Karpas-422 (cell line): ENCODE data around the gene SNTA1. TPM values are rescaled to one million over a fixed set of nuclear protein-coding genes. Genes with fewer than 3 reads are reported as not detected.
"Not testable (repeated sequence)": the region's sequence is repeated elsewhere in the genome, so short reads cannot be mapped to it uniquely, and the experiment has no call there.

Source experiments
- DNase-seq: peaks from one replicate; pipeline ENCODE4 v3.0.0-alpha.2; 2015
- H2AFZ ChIP-seq: fragments of 200-600 bp; sonication (generic); 2 replicates; pipeline ENCODE4 v1.6.1; 2014; ENCODE audit warnings: antibody characterized with exemption, low read length, mixed read lengths
- H3K27ac ChIP-seq: fragments of 200-600 bp; sonication (generic); 2 replicates; pipeline ENCODE4 v1.5.1; 2014; ENCODE audit warnings: mild to moderate bottlenecking, low read length, moderate library complexity
- H3K27me3 ChIP-seq: fragments of 200-600 bp; sonication (generic); 2 replicates; pipeline ENCODE4 v1.6.1; 2014; ENCODE audit warnings: low read length, mixed read lengths
- H3K36me3 ChIP-seq: fragments of 200-600 bp; sonication (generic); 2 replicates; pipeline ENCODE4 v1.6.1; 2014; ENCODE audit warnings: low read length, mixed read lengths; ENCODE audit not compliant: insufficient read depth
- H3K4me1 ChIP-seq: fragments of 200-600 bp; sonication (generic); 2 replicates; pipeline ENCODE4 v1.6.1; 2014; ENCODE audit warnings: mild to moderate bottlenecking, low read length, mixed read lengths
- H3K4me2 ChIP-seq: fragments of 200-600 bp; sonication (generic); 2 replicates; pipeline ENCODE4 v1.6.1; 2014; ENCODE audit warnings: low read length, low read depth, mild to moderate bottlenecking; ENCODE audit not compliant: poor library complexity, severe bottlenecking
- H3K4me3 ChIP-seq: fragments of 200-600 bp; sonication (generic); 2 replicates; pipeline ENCODE4 v1.5.1; 2014; ENCODE audit warnings: mild to moderate bottlenecking, antibody characterized with exemption, low read length, mixed read lengths
- H3K79me2 ChIP-seq: fragments of 200-600 bp; sonication (generic); 2 replicates; pipeline ENCODE4 v1.6.1; 2014; ENCODE audit warnings: mild to moderate bottlenecking, low read length, mixed read lengths
- H3K9ac ChIP-seq: fragments of 200-600 bp; sonication (generic); 2 replicates; pipeline ENCODE4 v1.6.0; 2014; ENCODE audit warnings: low read length
- H3K9me2 ChIP-seq: fragments of 200-600 bp; sonication (generic), shearing (Covaris generic); replicated peaks from 2 replicates; pipeline ENCODE4 v1.6.0; 2014; ENCODE audit warnings: mild to moderate bottlenecking, low read length, moderate library complexity; ENCODE audit not compliant: insufficient read depth
- H3K9me3 ChIP-seq: fragments of 300-700, 200-600 bp; sonication (generic); 2 replicates; pipeline ENCODE4 v1.6.1; 2014; ENCODE audit warnings: low read length, mixed read lengths
- H4K20me1 ChIP-seq: fragments of 200-600 bp; sonication (generic); 2 replicates; pipeline ENCODE4 v1.6.1; 2014; ENCODE audit warnings: mild to moderate bottlenecking, antibody characterized with exemption, low read length, low read depth; ENCODE audit not compliant: insufficient read depth
- total RNA-seq: library from RNA; depleted of rRNA; stranded (reverse); fragments of >200 nt; shearing (Covaris generic); gene quantifications from 2 replicates; pipeline ENCODE4 v1.2.3, GENCODE V29; 2014; ENCODE audit warnings: low replicate concordance

SNTA1 gene
- total RNA-seq, 1 experiment from 2014 or later: 51.4 TPM

DNA sequence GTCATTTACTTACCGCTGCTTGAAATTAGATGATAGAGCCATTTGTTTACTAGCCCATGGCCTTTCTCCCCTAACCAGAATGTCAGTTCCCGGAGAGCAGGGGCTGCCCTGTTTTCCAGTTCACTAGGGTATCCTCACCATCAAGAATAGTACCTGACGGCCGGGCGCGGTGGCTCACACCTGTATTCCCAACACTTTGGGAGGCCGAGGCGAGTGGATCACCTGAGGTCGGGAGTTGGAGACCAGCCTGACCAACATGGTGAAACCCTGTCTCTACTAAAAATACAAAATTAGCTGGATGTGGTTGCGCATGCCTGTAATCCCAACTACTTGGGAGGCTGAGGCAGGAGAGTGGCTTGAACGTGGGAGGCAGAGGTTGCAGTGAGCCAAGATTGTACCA is 19.7 kb downstream of the SNTA1 start:
- H2AFZ ChIP-seq, H3K79me2 ChIP-seq, H3K9ac ChIP-seq, H3K27ac ChIP-seq, H3K4me3 ChIP-seq, H3K27me3 ChIP-seq, H4K20me1 ChIP-seq, H3K9me2 ChIP-seq, H3K4me2 ChIP-seq, H3K9me3 ChIP-seq, H3K36me3 ChIP-seq, H3K4me1 ChIP-seq, DNase-seq: not testable (repeated sequence)

DNA sequence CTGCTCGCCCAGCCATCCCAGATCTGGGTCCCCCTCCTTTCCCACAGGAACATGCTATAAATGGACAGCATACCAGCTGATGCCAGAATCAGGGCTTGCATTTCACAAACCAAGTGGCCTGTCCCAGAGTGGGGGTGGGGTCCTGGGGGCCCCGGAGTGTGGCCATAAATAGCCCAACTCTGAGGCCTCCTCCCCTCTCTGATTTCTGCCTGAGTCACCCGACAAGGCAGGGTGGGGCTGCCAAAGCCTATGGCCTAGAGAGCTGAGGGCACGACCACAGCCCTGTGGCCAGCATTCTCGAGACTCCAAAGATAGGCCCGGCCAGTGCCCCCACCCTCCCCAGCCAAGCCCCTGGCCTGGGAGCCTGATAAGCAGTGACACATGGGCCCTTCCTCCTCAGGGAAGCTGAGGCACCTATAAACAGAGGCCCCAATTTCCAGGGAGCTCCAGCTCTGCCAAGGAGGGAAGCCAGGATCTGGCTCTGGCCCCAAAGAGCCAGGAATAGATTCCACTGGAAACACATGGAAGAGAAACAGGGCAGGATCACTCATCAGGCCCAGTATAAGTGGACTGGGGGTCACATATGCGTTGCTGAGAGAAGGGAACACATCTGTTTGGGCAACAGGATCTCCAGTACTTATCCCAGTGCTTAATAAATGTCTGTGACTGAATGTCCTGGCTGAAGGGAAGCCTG is 20.3 kb downstream of the SNTA1 start:
- Histone ChIP-seq H3K9me3 (no peaks in the 10 kb centered on the region), H2AFZ (no peak overlapping the region), H3K4me3 (no peak overlapping the region), H4K20me1 (no peaks in the 10 kb centered on the region), H3K9ac (no peak overlapping the region), H3K79me2 (no peaks in the 10 kb centered on the region), H3K4me2 (no peak overlapping the region), H3K27me3 (no peaks in the 10 kb centered on the region), H3K4me1 (no peaks in the 10 kb centered on the region), H3K36me3 (0 out of 2 replicates have a peak, but pooled peaks cover 6% of the 10 kb centered on the region), H3K27ac (no peak overlapping the region), H3K9me2 (no peaks in the 10 kb centered on the region)
- no peak for DNase-seq

DNA sequence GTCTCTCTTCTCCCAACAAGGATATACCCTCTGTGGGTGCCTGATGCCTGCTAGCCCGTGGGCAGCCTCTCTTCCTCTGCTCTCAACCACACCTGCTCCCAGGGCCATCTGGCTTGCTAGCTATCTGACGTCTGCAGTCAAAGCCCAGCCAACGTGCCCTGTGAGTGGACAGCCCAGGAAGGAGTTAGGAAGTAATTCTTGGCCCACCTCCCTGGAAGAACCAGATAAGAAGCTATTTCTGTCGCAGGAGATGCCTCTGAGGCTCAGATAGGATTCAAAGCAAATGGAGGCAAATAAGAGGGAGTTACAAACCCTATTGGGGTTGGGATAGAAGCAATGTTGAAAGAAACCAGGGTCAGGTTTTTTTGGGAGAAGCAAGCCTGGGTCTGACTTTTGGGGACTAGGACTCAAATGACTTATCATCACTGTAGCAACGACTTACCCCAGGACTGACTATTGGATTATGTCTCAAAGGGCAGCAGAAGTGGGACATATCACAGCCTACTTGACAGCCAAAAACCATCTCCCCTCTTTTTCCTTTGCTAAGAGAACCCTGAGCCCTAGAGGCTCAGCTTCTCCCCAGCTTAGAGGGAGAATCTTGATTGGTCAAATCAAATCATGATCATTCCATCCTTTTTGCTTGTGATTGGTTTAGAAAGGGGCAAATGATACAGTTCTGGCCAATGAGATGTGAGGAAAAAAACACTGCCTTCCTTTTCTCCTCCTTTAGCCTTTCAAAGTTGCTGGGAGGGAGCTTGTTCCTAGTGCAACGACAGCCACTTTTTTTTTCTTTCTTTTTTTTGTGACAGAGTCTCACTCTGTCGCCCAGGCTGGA is 24.2 kb downstream of the SNTA1 start:
- no peaks in the 10 kb centered on the region; the same call in 1 of the 2 replicates for H3K79me2 ChIP-seq
- no peaks in the 10 kb centered on the region for H3K9me2 ChIP-seq
- H3K9ac ChIP-seq: no peak overlapping the region
- no peak for DNase-seq
- H3K4me1 ChIP-seq: peaks cover 4% of the 10 kb centered on the region
- H3K27ac ChIP-seq: no peak overlapping the region
- no peak overlapping the region for H2AFZ ChIP-seq
- H3K4me2 ChIP-seq: no peak overlapping the region
- peaks cover 14% of the 10 kb centered on the region for H3K36me3 ChIP-seq
- no peaks in the 10 kb centered on the region for H3K9me3 ChIP-seq
- H3K4me3 ChIP-seq: no peak overlapping the region
- H4K20me1 ChIP-seq: no peaks in the 10 kb centered on the region
- H3K27me3 ChIP-seq: no peaks in the 10 kb centered on the region

DNA sequence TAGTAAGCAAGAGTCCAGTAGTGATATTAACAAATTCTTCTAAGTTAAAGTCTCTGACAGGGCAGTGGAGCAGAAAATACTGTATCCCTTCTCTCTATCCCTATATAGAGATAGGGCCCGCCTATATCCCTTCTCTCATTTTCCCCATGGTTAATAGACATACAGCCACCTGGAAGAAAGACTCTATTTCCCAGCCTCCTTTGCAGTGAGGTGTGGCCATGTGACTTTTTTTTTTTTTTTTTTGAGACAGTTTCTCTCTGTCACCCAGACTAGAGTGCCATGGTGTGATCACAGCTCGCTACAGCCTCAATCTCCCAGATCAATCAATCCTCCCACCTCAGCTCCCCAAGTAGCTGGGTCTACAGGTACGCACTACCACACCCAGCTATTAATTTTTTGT is 25.5 kb downstream of the SNTA1 start:
- Histone ChIP-seq H2AFZ (no peak overlapping the region), H3K27me3 (no peaks in the 10 kb centered on the region), H3K4me2 (no peak overlapping the region), H3K79me2 (no peaks in the 10 kb centered on the region; the same call in 1 of the 2 replicates), H3K4me3 (no peak overlapping the region), H3K9me3 (no peaks in the 10 kb centered on the region), H3K9ac (no peak overlapping the region), H3K9me2 (no peaks in the 10 kb centered on the region), H4K20me1 (no peaks in the 10 kb centered on the region), H3K4me1 (peaks cover 4% of the 10 kb centered on the region), H3K27ac (no peak overlapping the region), H3K36me3 (peaks cover 14% of the 10 kb centered on the region)
- DNase-seq: peak; percentile 52

DNA sequence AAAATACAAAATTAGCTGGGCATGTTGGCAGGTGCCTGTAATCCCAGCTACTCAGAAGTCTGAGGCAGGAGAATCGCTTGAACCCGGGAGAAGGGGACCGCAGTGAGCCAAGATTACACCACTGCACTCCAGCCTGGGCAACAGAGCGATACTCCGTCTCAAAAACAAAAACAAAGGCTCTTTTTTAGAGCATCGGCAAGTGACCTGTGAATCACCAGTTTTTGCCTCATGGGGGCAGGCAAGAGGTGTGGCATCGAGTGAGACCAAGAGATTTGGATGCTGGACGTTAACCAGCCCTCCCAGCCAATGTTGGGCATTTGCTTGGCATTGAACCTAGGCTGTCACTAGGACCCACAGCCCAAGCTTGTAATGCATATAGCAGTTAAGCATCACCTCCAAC is 27.6 kb downstream of the SNTA1 start:
- Histone ChIP-seq H3K9ac (no peak overlapping the region), H3K9me2 (no peaks in the 10 kb centered on the region)
- peak; percentile 76 for DNase-seq

DNA sequence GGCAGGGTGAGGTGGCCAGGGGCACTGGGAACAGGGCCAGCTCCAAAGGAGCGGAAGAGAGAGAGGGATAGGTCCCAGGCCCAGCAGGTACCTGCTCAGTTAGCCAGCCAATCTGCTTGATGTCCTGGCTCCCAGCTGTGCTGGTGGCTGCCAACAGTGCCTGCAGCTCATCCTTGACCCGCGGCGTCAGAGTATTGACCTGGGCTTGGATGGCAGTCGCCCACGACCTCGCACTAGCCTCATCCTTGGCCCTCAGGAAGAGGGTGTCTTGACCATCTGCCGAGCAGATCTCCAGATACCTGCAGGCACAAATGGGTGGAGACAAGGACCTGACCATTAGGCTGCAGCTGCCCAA is 31.1 kb downstream of the SNTA1 start:
- no peak overlapping the region for H3K9ac ChIP-seq
- peaks cover 12% of the 10 kb centered on the region for H3K79me2 ChIP-seq
- DNase-seq: no peak
- H3K4me3 ChIP-seq: no peak overlapping the region
- no peaks in the 10 kb centered on the region for H4K20me1 ChIP-seq
- no peak overlapping the region for H3K4me2 ChIP-seq
- H3K36me3 ChIP-seq: peaks cover 42% of the 10 kb centered on the region
- H3K9me3 ChIP-seq: no peaks in the 10 kb centered on the region
- no peak overlapping the region for H3K27ac ChIP-seq
- no peaks in the 10 kb centered on the region for H3K27me3 ChIP-seq
- no peak overlapping the region for H2AFZ ChIP-seq
- peaks cover 49% of the 10 kb centered on the region for H3K4me1 ChIP-seq
- no peaks in the 10 kb centered on the region for H3K9me2 ChIP-seq

More for the DNA sequence above, 27.6 kb downstream of the SNTA1 start:
- Histone ChIP-seq H3K79me2 (peaks cover 3% of the 10 kb centered on the region; the same call in 1 of the 2 replicates), H3K4me1 (peaks cover 14% of the 10 kb centered on the region), H3K27me3 (no peaks in the 10 kb centered on the region), H3K4me2 (no peak overlapping the region), H3K9me3 (no peaks in the 10 kb centered on the region), H3K27ac (no peak overlapping the region), H3K36me3 (peaks cover 30% of the 10 kb centered on the region), H3K4me3 (no peak overlapping the region), H4K20me1 (no peaks in the 10 kb centered on the region), H2AFZ (no peak overlapping the region)

DNA sequence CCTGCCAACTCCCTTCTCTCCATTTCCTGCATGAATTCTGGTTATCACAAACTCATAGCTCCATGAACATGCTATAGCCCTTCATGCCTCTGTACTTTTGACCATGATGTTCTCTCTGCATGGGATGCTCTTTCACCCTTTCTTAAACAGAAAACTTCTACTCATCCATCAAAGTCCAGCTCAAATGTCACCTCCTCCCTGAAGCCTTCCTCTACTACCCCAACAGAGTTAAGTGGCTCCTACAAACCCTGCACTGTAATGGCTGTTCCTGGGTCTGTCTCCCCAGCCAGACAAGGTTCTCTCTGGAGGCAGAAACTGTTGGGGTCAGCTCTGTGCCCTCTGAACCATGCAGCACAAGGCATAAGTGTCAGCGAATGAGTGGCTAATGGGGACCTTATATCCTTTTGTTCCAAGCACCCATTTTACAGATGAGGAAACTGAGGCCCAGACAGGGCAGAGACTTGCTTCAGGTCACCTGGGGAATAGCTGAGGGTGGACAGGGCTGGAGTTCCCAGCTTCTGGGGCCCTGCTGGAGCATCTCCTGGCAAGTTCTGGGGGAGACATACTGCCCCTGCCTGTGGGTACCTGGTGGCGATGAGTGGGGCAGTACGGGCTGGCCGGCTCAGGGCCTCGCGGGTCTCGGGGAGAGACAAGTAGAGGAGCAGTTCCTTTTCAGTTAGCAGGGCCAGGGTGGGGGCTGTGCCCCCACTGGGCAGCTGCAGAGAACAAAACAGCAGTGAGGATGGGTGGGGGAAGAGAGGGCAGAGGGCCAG is 31.7 kb downstream of the SNTA1 start:
- no peak for DNase-seq
- Histone ChIP-seq H4K20me1 (no peaks in the 10 kb centered on the region), H3K9me2 (no peaks in the 10 kb centered on the region), H3K4me1 (peaks cover 55% of the 10 kb centered on the region), H3K4me2 (no peak overlapping the region), H3K27me3 (no peaks in the 10 kb centered on the region), H3K9me3 (no peaks in the 10 kb centered on the region), H3K4me3 (no peak overlapping the region), H3K36me3 (peaks cover 44% of the 10 kb centered on the region), H3K27ac (peak overlapping the region; percentile 99), H3K9ac (no peak overlapping the region), H2AFZ (no peak overlapping the region), H3K79me2 (peaks cover 18% of the 10 kb centered on the region)

DNA sequence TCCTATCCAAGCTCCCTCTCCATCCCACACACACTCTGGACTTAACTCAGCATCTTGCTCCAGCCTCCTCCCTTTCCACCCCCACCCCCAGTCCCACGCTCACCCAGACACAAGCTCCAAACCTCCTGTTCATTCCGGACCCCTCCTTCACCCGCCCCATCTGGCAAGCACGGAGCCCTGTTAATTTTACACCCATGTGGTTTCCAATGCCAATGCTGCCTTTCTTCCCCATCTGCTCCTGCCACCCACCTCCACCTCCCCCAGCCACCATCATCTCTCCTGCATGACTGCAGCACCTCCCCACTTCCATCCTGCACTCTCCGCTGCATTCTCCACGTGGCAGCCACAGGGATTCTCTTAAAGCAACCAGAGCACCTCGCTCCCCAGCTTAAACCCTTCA is 32.3 kb downstream of the SNTA1 start:
- no peaks in the 10 kb centered on the region for H3K9me3 ChIP-seq
- peaks cover 24% of the 10 kb centered on the region for H3K79me2 ChIP-seq
- DNase-seq: no peak
- H3K27me3 ChIP-seq: no peaks in the 10 kb centered on the region
- H3K4me2 ChIP-seq: no peak overlapping the region
- no peak overlapping the region for H2AFZ ChIP-seq
- H4K20me1 ChIP-seq: no peaks in the 10 kb centered on the region
- H3K9ac ChIP-seq: peak overlapping the region; percentile 12; the same call in 1 of the 2 replicates
- H3K36me3 ChIP-seq: peaks cover 46% of the 10 kb centered on the region
- H3K9me2 ChIP-seq: no peaks in the 10 kb centered on the region
- H3K27ac ChIP-seq: peak overlapping the region; percentile 99
- H3K4me3 ChIP-seq: no peak overlapping the region
- H3K4me1 ChIP-seq: peaks cover 55% of the 10 kb centered on the region
